Stimulated activated CD8-positive, alpha-beta memory T cell treated with anti-CD3 and anti-CD28 coated beads, Interleukin-7, amount 100 ng/mL, for 1 hour (primary cell): ENCODE data around the gene IER5.

Source experiments
- DNase-seq, 2 donors: peaks; one replicate each; pipeline ENCODE4 v3.0.0-alpha.2; 2020; ENCODE audit warnings: low read depth in 2 of 2

IER5 gene

DNA sequence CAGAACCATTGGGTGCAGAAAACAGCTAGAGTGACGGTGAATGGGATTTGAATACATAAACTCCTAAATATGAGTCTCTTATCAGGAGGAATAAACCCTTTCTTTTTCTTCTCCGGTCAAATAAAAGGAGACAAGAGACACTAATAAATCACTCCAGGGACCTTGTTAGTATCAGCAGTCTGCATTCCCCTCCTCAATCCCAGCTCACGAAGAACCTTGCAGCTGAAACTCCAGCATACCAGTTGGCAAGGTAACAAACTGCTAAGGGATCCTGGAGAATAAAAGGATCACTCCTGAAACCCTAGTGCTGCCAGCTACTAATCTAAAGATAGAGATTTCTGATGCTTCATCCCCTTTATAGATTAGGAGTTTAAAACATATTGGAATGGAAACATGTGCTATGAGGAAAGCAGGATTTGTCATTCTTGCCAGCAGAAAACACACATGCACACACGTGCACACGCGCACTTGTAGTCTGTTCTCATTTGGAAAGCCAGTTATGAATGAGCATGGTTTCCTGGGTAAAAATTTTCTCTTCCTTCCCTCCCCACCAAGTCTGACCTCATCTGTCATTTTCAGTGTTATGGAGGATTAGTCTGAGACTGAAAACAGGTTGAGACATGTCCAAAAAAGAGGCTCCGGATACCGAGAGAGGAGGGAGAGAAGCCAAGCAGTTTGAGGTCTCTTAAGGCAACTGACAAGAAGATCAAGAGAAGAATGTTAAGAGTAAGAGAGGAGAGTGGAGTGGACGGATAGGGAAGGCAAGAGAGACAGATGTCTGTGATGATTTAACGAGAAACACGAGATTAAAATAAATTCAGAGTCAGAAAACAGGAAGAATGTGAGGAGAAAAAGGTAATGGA lies 10.9 kb downstream of the IER5 start:
- DNase-seq = no peak

- DNase-seq = no peak
These were observed 11.8 kb downstream of the IER5 start for GRCh38 chr1:181100015-181100905.

DNA sequence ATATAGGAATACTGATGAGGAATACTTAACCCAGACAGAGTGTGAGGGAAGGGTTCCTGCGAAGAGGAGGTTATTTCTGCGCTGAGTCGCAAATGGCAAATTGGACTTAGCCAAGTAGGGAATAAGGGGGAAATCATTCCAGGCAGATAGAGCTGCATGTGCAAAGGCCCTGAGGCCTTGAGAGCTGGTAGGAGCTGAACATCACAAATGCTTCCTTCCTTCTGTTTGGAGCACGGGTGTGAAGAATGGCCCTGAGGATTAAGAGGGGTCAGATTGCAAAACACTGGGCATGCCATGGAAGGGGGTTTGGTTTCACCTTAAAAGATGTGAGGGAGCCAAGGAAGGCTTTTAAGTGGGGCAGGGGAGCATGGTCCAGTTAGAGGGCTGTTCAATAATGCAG lies 12.4 kb downstream of the IER5 start:
- DNase-seq = no peak

DNA sequence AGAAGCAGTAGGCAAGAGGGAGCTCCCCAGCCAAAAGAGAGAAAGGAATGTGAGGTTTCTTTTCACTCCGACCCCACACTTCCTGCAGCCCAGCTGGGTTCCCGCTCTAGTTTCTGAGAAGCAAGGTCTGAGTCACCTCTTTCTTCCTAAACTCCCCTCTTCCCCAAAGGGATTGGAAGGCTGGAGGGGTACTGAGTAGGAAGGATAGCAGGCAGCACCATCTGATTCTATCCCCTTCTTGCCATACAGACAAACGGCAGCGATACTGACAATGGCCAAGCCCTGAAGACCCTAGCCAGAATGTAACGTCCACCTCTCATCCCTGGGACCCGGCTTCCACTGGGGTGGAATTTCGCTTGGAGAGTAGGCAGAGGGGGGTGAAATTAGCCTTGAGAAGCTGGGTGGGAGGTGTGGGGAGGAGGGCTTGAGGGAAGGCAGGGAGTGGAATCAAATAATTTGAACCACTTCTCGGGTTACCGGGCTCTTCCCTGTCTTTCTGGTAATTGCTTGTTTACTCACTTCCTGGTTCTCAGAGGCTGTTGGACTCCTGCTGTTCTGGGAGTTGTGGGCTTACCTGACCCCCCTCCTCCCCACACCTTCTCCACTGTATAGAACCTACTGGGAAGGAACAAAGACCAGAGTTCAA lies 13.2 kb downstream of the IER5 start:
- DNase-seq = no peak

DNA sequence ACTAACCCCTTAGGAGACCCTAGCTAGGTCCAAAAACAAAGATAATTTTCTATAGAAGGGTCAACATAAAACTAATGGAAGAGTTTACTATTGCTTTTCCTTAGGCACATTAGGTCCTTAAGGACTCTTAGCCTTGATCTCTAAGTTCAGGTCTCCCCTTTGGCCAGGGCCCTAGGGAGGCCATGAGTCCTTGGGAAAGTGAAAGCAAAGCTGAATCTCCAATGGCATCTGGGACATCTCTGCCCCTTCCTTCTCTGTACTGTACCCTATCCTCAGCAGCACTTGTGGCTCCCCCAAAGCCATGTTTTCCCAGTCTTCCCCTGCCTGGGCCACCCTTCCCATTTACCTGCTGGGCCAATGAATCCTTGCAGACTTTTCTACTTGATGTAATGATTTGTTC lies 14.3 kb downstream of the IER5 start:
- DNase-seq = no peak

DNA sequence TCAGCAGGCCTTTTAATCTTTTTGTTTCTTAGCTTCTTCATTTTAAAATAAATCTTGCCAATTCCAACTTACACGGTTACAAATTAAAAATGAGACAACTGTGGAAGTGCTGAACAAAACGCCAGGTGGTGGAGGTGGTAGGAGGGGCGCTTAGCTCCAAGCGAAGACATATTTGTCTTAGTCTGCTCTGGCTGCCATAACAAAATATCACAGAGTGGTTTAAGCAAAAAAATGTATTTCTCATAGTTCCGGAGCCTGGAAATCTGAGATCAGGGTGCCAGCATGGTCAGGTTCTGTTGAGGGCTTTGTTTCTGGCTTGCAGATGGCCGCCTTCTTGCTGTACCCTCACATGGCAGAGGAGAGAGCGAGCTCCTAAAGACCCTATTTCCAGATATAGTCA lies 14.9 kb downstream of the IER5 start:
- DNase-seq = no peak

DNA sequence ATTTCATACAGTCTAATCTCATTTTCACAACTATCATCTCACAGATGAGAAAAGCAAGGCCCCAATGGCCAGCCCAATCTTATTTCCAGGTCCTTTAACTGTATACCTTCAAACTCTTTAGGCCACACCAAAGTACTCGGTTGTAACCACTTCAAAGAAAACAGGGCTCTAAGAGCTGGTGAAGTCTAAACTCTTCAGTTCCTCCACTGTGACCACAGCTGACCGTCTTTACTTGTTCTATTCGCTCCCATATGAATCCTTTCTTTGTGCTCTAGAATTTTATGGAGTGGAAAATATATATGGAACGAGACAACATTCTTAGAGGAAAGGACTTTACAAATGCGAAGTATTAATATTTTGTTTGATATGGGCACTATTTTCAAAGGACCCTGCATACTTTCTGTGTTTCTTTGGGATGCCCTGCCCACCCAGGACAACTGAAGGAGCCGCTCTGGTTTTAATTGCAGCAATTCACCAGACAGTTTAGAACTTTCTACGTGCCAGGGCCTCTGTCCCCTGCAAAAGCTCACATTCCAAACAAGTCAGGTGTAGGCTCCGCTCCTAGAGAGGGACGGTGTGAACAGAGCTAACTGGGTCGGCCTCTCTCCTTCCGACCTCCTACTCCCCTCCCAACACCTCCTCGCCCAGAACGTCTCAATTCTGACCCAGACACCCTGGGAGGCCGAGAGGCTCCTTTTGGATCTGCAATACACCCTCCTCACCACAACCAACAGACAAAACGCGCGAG lies 15.7 kb downstream of the IER5 start:
- DNase-seq = no peak

DNA sequence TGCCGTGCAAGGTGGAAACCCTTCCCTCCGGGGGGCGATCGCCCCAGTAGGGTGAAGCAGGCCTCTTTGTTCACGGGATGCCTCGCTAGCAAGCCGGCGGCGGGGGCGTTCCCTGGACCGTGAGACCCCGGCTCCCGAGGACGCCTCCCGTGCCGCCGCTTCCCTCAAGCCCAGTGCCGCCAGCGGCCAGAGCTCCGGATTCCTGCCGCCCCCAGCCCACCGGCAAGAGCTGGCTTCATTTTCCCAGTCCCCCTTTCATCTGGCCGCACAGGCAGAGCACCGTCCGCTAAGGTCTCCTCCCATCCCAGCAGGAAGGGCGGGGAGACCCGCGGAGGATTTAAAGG lies 16.3 kb downstream of the IER5 start:
- peak in 1 of 2 donors; percentile 5 for DNase-seq

GRCh38 chr1:181105134-181106021 lies 16.9 kb downstream of the IER5 start:
- DNase-seq = peak; percentile 88 to 90

GRCh38 chr1:181106022-181106312 lies 17.5 kb downstream of the IER5 start:
- DNase-seq = no peak

DNA sequence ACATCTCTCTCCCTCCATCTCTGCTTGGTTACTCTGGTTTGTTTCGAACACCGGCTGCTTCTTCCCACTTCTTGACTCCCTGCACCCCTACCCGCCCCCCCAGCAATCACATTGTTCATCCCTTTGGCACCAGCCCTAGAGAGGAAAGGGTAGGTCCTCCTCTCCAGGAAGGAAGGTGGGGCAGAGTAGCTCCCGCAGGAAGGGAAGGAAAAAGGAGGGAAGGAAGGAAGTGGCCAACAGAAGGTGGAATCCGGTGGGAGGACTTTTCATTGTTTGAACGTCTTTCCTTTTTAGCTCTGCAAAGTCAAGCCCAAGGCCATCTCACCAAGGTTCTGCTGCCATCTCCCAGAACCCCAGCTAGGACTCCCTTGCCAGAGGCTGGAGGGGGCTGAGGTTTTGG lies 18.0 kb downstream of the IER5 start:
- DNase-seq = no peak

DNA sequence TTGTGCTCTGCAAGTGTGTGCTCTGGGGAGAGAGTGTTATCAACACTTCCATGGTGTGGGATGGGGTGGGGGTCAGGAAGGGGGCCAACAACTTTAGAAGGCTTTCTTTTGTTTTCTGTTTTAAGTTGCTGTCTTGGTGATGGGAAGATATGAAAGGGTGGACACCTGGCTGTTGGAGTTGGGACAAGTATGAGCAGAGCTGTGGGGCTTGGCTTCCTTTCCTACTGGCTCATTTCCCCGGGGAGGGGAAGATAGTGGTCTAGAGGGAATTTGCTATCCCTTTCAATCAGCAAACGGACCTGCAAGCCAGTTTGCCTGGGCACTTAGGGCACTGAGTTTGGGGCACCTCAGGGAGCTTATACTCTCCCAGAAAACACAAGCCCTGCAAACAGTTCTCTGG lies 19.2 kb downstream of the IER5 start:
- DNase-seq = no peak

- DNase-seq = no peak
These were observed 19.9 kb downstream of the IER5 start for GRCh38 chr1:181108304-181108867.

DNA sequence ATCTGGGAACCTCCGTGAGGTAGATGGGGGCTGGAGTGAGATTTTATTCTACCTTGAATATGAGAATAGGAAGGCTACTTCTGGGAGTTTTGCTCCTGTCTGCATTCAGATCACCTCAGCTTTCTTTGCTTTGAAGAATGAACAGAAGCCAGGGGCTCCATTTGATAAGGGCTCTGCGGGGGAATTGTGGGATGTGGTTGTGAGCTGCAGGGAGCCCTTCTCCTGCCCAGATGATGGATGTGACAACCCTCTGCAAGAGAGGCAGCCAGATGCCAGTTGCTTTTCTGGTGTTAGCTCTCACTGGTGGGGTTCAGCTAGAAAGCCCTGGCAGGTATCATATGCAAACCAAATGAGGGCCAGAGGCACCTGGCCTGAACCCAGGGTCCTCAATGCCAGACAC lies 21.5 kb downstream of the IER5 start:
- DNase-seq = no peak

DNA sequence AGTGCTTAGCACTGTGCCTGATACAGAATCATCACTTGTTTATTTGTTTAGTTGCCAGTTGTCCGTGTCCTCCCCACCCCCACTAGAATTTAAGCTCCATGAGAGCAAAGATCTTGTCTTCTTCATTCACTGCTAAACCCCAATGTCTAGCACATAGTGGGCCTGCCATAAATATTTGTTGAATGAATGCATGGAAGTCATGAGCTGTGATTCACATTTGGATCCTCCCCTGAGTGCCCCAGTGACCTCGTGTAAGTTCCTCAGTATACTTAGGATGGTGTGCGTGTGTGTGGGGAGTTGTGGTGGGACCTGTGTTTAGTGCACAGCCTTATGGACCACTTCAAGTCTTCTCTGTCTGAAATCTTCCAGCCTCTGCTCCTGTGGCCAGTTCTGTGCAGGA lies 23.1 kb downstream of the IER5 start:
- no peak for DNase-seq

- no peak for DNase-seq
These were observed 23.8 kb downstream of the IER5 start for GRCh38 chr1:181112071-181112929.

GRCh38 chr1:181113059-181113641 lies 24.6 kb downstream of the IER5 start:
- DNase-seq = no peak

- no peak for DNase-seq
These were observed 26.3 kb downstream of the IER5 start for GRCh38 chr1:181114574-181115367.

GRCh38 chr1:181115368-181115684 lies 26.8 kb downstream of the IER5 start:
- no peak for DNase-seq
